ENCODE measurements around the gene HNMT. TPM values are rescaled to one million over a fixed set of nuclear protein-coding genes. Genes with fewer than 3 reads are reported as not detected.

The HNMT gene
- total and polyA plus RNA-seq, 2 of the 13 experiments (the other 11 are each of a cell fraction or from before 2014, with no cell fraction given), result 279 to 309 TPM

- peak; percentile 93 for TF ChIP-seq ZBTB4 (CRISPR knock-in tag; IDR thresholded peaks at IDR 0.05; ENCODE audit: borderline replicate concordance)
- no peak; the same call in none of the 2 replicates for TF ChIP-seq SMYD3 (CRISPR knock-in tag; IDR thresholded peaks at IDR 0.05)
- TF ChIP-seq CEBPZ (IDR thresholded peaks at IDR 0.05; ENCODE audit: low read length), result no peak
- no peak for TF ChIP-seq ZNF337 (CRISPR knock-in tag; IDR thresholded peaks at IDR 0.05; ENCODE audit: borderline replicate concordance, low read depth)
- peak; percentile 78 for TF ChIP-seq TCF7 (IDR thresholded peaks at IDR 0.05; ENCODE audit: low read depth)
- TF ChIP-seq ZNF703 (CRISPR knock-in tag; IDR thresholded peaks at IDR 0.05; ENCODE audit: borderline replicate concordance), result no peak; the same call in none of the 2 replicates
- TF ChIP-seq, protein P1, sequence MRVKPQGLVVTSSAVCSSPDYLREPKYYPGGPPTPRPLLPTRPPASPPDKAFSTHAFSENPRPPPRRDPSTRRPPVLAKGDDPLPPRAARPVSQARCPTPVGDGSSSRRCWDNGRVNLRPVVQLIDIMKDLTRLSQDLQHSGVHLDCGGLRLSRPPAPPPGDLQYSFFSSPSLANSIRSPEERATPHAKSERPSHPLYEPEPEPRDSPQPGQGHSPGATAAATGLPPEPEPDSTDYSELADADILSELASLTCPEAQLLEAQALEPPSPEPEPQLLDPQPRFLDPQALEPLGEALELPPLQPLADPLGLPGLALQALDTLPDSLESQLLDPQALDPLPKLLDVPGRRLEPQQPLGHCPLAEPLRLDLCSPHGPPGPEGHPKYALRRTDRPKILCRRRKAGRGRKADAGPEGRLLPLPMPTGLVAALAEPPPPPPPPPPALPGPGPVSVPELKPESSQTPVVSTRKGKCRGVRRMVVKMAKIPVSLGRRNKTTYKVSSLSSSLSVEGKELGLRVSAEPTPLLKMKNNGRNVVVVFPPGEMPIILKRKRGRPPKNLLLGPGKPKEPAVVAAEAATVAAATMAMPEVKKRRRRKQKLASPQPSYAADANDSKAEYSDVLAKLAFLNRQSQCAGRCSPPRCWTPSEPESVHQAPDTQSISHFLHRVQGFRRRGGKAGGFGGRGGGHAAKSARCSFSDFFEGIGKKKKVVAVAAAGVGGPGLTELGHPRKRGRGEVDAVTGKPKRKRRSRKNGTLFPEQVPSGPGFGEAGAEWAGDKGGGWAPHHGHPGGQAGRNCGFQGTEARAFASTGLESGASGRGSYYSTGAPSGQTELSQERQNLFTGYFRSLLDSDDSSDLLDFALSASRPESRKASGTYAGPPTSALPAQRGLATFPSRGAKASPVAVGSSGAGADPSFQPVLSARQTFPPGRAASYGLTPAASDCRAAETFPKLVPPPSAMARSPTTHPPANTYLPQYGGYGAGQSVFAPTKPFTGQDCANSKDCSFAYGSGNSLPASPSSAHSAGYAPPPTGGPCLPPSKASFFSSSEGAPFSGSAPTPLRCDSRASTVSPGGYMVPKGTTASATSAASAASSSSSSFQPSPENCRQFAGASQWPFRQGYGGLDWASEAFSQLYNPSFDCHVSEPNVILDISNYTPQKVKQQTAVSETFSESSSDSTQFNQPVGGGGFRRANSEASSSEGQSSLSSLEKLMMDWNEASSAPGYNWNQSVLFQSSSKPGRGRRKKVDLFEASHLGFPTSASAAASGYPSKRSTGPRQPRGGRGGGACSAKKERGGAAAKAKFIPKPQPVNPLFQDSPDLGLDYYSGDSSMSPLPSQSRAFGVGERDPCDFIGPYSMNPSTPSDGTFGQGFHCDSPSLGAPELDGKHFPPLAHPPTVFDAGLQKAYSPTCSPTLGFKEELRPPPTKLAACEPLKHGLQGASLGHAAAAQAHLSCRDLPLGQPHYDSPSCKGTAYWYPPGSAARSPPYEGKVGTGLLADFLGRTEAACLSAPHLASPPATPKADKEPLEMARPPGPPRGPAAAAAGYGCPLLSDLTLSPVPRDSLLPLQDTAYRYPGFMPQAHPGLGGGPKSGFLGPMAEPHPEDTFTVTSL (CRISPR knock-in tag; IDR thresholded peaks at IDR 0.05; ENCODE audit: borderline replicate concordance), result peak; percentile 98
- no peak for TF ChIP-seq ARHGAP35 (CRISPR knock-in tag; IDR thresholded peaks at IDR 0.05; ENCODE audit: borderline replicate concordance)
- TF ChIP-seq GPN1 (CRISPR knock-in tag; IDR thresholded peaks at IDR 0.05; ENCODE audit: borderline replicate concordance), result no peak
- no peak for TF ChIP-seq ZBTB42 (CRISPR knock-in tag; IDR thresholded peaks at IDR 0.05)
- TF ChIP-seq ZNF724P (CRISPR knock-in tag; IDR thresholded peaks at IDR 0.05; ENCODE audit: borderline replicate concordance), result peak; percentile 41; the same call in 1 of the 2 replicates
- no peak for TF ChIP-seq ZNF18 (CRISPR knock-in tag; IDR thresholded peaks at IDR 0.05; ENCODE audit: insufficient replicate concordance)
Observed at GRCh38 chr2:137942833-137943677, 21.2 kb upstream of the HNMT start (continued).

Data from HepG2 (cell line).